ENCODE measurements around the gene MISP. TPM values are rescaled to one million over a fixed set of nuclear protein-coding genes. Genes with fewer than 3 reads are reported as not detected.

MISP gene
- total RNA-seq, 1 donor, result 0.09 TPM

DNA sequence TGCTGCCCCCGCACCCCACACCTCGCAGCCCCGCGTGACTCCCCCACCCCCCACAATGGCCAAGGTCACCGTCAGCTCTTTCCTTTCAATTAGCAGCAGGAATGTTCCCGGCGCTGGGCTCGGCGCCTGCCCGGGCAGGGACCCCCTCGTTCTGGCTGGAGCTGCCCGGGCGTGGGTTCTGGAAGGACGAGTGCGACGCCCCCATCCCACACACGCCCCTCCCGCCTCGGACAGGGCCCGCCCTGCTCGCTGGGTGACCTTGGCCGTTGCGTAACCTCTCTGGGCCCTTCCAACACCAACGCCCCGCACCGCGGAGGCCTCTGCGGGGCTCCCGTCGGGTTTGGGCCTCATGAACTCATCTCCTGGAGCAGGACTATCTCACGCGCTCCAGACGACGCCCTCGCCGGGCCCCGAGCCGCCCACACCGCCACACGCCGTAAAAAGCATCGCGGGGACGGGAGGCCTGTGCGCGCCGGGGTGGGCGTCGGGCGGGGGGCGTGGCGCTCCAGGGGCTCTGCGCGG, 31.9 kb upstream of the MISP start:
- H3K4me3 ChIP-seq (ENCODE audit: low read depth, low read length), result peak overlapping the region; percentile 17
- DNase-seq (ENCODE audit: low read depth), result peak; percentile 80
- TF ChIP-seq, protein P1, sequence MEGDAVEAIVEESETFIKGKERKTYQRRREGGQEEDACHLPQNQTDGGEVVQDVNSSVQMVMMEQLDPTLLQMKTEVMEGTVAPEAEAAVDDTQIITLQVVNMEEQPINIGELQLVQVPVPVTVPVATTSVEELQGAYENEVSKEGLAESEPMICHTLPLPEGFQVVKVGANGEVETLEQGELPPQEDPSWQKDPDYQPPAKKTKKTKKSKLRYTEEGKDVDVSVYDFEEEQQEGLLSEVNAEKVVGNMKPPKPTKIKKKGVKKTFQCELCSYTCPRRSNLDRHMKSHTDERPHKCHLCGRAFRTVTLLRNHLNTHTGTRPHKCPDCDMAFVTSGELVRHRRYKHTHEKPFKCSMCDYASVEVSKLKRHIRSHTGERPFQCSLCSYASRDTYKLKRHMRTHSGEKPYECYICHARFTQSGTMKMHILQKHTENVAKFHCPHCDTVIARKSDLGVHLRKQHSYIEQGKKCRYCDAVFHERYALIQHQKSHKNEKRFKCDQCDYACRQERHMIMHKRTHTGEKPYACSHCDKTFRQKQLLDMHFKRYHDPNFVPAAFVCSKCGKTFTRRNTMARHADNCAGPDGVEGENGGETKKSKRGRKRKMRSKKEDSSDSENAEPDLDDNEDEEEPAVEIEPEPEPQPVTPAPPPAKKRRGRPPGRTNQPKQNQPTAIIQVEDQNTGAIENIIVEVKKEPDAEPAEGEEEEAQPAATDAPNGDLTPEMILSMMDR (IDR thresholded peaks at IDR 0.05; ENCODE audit: insufficient read depth, low read length), result no peak

DNA sequence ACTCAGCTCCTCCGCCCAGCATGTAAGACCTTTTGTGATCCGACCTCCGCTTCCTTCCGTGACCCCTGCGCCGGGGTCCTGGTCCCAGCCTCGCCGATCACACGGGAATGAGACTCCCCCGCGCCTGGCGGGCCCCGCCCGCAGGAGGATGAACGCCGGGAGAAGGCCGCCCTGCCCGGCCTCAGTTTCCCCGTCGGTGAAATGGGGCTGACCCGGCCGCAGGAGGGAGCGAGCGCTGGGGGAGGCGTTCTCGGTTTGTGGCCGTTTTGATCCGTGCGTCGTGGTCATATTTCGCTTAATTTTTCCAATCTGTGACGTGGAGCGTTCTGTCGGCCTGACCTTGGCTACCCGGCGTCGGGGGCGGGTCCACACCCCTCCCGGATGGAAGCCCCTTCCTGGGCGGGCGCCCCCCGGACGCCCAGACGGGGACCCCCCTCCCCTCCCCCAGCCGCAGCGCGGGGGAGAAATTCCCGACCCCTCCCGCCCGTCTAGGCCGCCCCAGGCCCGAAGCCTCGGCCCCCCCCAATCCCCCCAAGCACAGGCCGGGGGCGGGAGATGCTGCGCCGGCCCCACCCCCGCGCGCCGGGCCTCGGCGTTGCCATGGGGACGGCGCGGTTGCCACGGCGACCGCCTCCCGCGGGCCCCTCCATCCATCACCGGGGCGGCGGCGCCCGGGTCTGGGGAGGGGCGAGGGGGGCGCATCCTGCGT, 31.1 kb upstream of the MISP start:
- DNase-seq (ENCODE audit: low read depth), result no peak
- TF ChIP-seq, protein P1 (IDR thresholded peaks at IDR 0.05; ENCODE audit: insufficient read depth, low read length), result no peak
- H3K4me3 ChIP-seq (ENCODE audit: low read depth, low read length), result no peak overlapping the region

DNA sequence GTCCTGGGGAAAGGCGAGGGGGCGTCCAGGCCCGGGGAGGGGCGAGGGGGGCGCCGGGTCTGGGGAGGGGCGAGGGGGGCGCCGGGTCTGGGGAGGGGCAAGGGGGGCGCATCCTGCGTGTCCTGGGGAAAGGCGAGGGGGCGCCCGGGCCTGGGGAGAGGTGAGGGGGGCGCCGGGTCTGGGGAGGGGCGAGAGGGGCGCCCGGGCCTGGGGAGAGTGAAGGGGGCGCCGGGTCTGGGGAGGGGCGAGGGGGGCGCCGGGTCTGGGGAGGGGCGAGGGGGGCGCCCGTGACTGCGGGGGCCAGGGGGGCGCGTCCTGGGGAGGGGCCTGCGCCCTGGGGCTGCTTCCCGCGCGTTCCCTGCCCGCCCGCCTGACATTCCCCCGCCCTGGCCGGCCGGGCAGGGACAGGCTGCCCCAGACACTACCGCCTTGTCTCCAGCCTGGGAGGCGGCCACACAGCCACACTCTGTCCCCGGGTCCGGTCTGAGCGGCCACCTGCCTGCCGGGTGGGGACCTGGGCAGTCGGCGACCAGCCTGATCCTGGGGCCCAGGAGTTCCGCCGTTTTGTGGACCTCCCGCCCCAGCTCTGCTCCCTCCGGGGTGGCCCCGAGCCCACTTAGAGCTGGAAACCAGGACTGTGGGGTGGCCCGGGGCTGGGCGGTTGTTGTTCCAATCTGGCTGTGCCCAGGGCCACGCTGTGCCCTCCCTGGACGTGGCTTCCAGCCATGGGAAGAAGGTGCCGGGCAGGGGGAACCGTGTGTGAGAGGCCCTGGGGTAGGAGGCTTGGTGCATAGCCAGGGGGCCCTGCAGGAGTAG, 30.4 kb upstream of the MISP start:
- TF ChIP-seq, protein P1 (IDR thresholded peaks at IDR 0.05; ENCODE audit: insufficient read depth, low read length), result no peak
- DNase-seq (ENCODE audit: low read depth), result no peak
- H3K4me3 ChIP-seq (ENCODE audit: low read depth, low read length), result no peak overlapping the region

DNA sequence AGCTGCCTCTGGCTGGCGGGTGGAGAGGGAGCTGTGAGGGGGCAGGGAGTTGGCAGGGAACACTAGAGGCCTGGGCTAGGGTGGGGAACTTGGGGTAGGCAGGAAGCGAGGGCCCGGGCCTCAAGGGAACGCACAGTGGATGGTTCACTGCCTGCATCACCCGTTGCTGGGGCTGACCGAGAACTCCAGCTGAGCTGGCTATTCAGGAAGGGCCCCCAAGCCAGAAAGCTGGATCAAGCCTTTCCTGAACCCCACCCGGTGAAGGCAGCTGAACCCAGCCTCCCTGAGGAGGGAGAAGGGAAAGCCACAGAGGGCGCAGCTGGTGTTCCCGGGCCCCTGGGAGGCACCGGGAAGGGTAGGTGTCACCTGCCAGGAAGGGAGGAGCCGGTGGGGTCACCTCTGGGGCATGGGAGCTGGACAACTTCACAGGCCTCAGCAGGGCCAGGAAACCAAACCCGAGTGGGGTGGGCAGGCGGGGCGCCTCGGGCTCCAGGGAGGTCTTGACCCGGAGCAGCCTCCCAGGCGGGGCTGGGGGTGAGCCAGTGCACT, 28.3 kb upstream of the MISP start:
- TF ChIP-seq, protein P1 (IDR thresholded peaks at IDR 0.05; ENCODE audit: insufficient read depth, low read length), result no peak
- H3K4me3 ChIP-seq (ENCODE audit: low read depth, low read length), result no peak overlapping the region
- peak; percentile 55 for DNase-seq (ENCODE audit: low read depth)

DNA sequence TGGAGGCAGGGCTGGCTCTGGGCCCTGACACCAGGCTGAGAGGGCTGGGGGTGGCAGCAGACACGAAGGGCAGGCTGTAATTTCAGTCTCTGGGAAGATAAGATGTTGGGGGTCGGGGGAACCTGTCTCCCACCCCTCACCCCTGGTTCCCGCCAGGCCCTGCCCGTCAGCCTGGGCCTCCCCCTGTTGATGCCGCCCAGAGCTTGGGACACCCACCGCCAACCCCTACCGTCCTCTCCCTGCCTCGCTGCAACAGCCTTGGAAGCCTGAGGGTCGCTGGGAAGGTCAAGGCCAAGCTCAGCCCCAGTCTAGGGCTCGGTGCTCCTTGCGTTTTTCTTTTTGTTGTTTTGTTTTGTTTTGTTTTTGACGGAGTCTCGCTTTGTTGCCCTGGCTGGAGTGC, 27.7 kb upstream of the MISP start:
- H3K4me3 ChIP-seq (ENCODE audit: low read depth, low read length), result no peak overlapping the region
- TF ChIP-seq, protein P1 (IDR thresholded peaks at IDR 0.05; ENCODE audit: insufficient read depth, low read length), result no peak
- no peak for DNase-seq (ENCODE audit: low read depth)

DNA sequence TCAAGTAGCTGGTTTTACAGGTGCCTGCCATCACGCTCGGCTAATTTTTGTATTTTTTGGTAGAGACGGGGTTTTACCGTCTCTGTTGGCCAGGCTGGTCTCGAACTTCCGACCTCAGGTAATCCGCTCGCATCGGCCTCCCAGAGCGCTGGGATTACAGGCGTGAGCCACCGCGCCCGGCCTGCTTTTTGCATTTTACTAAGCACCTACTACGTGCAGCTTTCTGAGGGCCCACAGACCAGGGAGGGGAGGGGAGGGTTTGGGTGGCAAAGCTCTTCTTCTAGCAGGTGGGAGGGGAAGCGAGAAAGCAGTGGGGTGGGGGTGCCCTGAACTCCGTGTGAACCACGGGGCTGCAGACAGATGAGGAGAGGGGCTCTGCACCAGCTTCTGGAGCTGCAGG, 27.2 kb upstream of the MISP start:
- DNase-seq (ENCODE audit: low read depth), result no peak

More for the DNA sequence above, 27.2 kb upstream of the MISP start:
- no peak overlapping the region for H3K4me3 ChIP-seq (ENCODE audit: low read depth, low read length)
- TF ChIP-seq, protein P1 (IDR thresholded peaks at IDR 0.05; ENCODE audit: insufficient read depth, low read length), result no peak
